ENCODE results near the gene BMP4.

- TF ChIP-seq CTCF (IDR thresholded peaks at IDR 0.05): no peak
- no peak for TF ChIP-seq POLR2AphosphoS5 (IDR thresholded peaks at IDR 0.05)
- no peak for TF ChIP-seq POLR2A (IDR thresholded peaks at IDR 0.05)
Measured at GRCh38 chr14:53957739-53958138, 1.1 kb upstream of the BMP4 start.

Measured in breast epithelium (tissue), 3 donors.